Tibial nerve (tissue), 4 donors: ENCODE results near the gene LAGE3. TPM values are rescaled to one million over a fixed set of nuclear protein-coding genes. Genes with fewer than 3 reads are reported as not detected.

Experiments
- DNase-seq, 2 donors: peaks; one replicate each; pipeline ENCODE4 v3.0.0-alpha.2; 2019; ENCODE audit warnings: low spot score in 2 of 2
- H3K27ac ChIP-seq, 4 donors: fragments of 200-600 bp; sonication (generic) in 3 of 4; one replicate each; pipeline ENCODE4 v1.5.1; 2017 to 2019; ENCODE audit warnings: mild to moderate bottlenecking in 1 of 4
- H3K27me3 ChIP-seq, 2 donors: fragments of 200-600 bp; sonication (generic) in 1 of 2; one replicate each; pipeline versions ENCODE4 v1.5.1 to v1.6.0; 2017 to 2019
- H3K36me3 ChIP-seq, 3 donors: fragments of 200-600 bp; sonication (generic); one replicate each; pipeline ENCODE4 v1.5.1; 2018 to 2019
- H3K4me1 ChIP-seq, 4 donors: fragments of 200-600 bp; sonication (generic) in 3 of 4; one replicate each; pipeline ENCODE4 v1.5.1; 2017 to 2019
- H3K4me3 ChIP-seq, 4 donors: fragments of 200-600 bp; sonication (generic) in 3 of 4; one replicate each; pipeline ENCODE4 v1.5.1; 2017 to 2019; ENCODE audit warnings: mild to moderate bottlenecking in 1 of 4, moderate library complexity in 1 of 4
- H3K9me3 ChIP-seq, 4 donors: fragments of 200-600 bp; sonication (generic) in 3 of 4; one replicate each; pipeline ENCODE4 v1.5.1; 2017 to 2019
- EP300 ChIP-seq, 2 donors: sonication (generic); formaldehyde crosslinking; IDR thresholded peaks; one replicate each; pipeline ENCODE4 v1.6.1; 2017; ENCODE audit warnings: antibody characterized with exemption in 2 of 2, mild to moderate bottlenecking in 1 of 2
- POLR2A ChIP-seq, 2 donors: fragments of 450-650 bp; IDR thresholded peaks; one replicate each; pipeline ENCODE4 v1.6.1; 2017; ENCODE audit warnings: antibody characterized with exemption in 2 of 2, mild to moderate bottlenecking in 2 of 2, moderate library complexity in 2 of 2
- WGBS, 2 donors: methylation state at CpG; one replicate each; pipeline ENCODE4 v1.1.5; 2018; 5-methylcytosine and 5-hydroxymethylcytosine counted together
- total RNA-seq, 4 donors: library from RNA; depleted of rRNA; stranded (reverse); fragments of >200 nt; gene quantifications; one replicate each; pipeline ENCODE4 v1.1.0, GENCODE V29; 2016
- TF ChIP-seq, protein P1 (sequence below), 5 experiments: fragments of 200-600 bp in 3 of 5; fragments of 450-650 bp in 2 of 5; sonication (generic) in 3 of 5; IDR thresholded peaks; one replicate each; pipeline ENCODE4 v1.5.1; 2016 to 2019; ENCODE audit warnings: antibody characterized with exemption in 5 of 5, mild to moderate bottlenecking in 3 of 5, moderate library complexity in 2 of 5

LAGE3 gene
- total RNA-seq, 4 donors from 2014 or later: 18.8 to 46.5 (median 35.0) TPM

GRCh38 chrX:154434394-154435168 lies 44.5 kb downstream of the LAGE3 start:
- Histone ChIP-seq H3K4me1 (peaks cover 0 to 31% (median 0%) of the 10 kb centered on the region in 4 donors), H3K36me3 (peaks cover 0 to 40% (median 0%) of the 10 kb centered on the region in 3 donors), H3K27ac (no peak overlapping the region), H3K9me3 (no peaks in the 10 kb centered on the region), H3K4me3 (no peak overlapping the region), H3K27me3 (no peaks in the 10 kb centered on the region)
- 79 to 91% methylated on average over 4 to 7 of the region's 7 CpGs for WGBS, 2 donors
- no peak for TF ChIP-seq EP300 (IDR thresholded peaks at IDR 0.05)
- TF ChIP-seq, protein P1, sequence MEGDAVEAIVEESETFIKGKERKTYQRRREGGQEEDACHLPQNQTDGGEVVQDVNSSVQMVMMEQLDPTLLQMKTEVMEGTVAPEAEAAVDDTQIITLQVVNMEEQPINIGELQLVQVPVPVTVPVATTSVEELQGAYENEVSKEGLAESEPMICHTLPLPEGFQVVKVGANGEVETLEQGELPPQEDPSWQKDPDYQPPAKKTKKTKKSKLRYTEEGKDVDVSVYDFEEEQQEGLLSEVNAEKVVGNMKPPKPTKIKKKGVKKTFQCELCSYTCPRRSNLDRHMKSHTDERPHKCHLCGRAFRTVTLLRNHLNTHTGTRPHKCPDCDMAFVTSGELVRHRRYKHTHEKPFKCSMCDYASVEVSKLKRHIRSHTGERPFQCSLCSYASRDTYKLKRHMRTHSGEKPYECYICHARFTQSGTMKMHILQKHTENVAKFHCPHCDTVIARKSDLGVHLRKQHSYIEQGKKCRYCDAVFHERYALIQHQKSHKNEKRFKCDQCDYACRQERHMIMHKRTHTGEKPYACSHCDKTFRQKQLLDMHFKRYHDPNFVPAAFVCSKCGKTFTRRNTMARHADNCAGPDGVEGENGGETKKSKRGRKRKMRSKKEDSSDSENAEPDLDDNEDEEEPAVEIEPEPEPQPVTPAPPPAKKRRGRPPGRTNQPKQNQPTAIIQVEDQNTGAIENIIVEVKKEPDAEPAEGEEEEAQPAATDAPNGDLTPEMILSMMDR (IDR thresholded peaks at IDR 0.05): no peak
- no peak for TF ChIP-seq POLR2A (IDR thresholded peaks at IDR 0.05)
- DNase-seq: no peak

DNA sequence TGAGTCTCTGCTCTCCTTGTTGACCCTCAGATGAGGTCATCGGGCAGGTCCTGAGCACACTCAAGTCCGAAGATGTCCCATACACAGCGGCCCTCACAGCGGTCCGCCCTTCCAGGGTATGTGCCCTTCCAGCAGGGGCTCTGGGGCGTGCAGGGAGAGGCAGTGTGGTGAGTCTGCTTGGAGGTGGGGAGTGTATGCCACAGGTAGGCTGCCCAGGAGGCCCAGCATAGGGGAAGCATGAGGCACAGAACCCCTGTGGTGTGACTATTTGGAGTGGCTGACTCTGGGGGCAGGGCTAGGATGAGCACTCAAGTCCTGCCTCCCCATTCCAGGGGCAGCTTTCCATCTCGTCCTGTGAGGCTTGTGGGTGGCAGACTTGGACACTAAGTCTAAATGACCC lies 45.5 kb downstream of the LAGE3 start:
- H3K27me3 ChIP-seq: no peaks in the 10 kb centered on the region
- peaks cover 0 to 40% (median 0%) of the 10 kb centered on the region in 3 donors for H3K36me3 ChIP-seq
- WGBS, 2 donors: 86 to 100% methylated on average over 3 to 7 of the region's 7 CpGs
- H3K4me1 ChIP-seq: peaks cover 0 to 26% (median 0%) of the 10 kb centered on the region in 4 donors
- no peaks in the 10 kb centered on the region for H3K9me3 ChIP-seq
- no peak for DNase-seq
- H3K4me3 ChIP-seq: no peak overlapping the region
- H3K27ac ChIP-seq: no peak overlapping the region
- TF ChIP-seq EP300 (IDR thresholded peaks at IDR 0.05): no peak
- TF ChIP-seq POLR2A (IDR thresholded peaks at IDR 0.05): no peak
- TF ChIP-seq, protein P1 (IDR thresholded peaks at IDR 0.05): no peak

GRCh38 chrX:154432210-154432609 lies 46.9 kb downstream of the LAGE3 start:
- H3K27ac ChIP-seq: peak overlapping the region in 1 of 4 donors; percentile 33
- peaks cover 0 to 24% (median 0%) of the 10 kb centered on the region in 4 donors for H3K4me1 ChIP-seq
- H3K4me3 ChIP-seq: no peak overlapping the region
- no peak for DNase-seq
- H3K27me3 ChIP-seq: no peaks in the 10 kb centered on the region
- TF ChIP-seq EP300 (IDR thresholded peaks at IDR 0.05) (no peak), POLR2A (IDR thresholded peaks at IDR 0.05) (no peak)
- TF ChIP-seq, protein P1 (IDR thresholded peaks at IDR 0.05): no peak
- H3K9me3 ChIP-seq: no peaks in the 10 kb centered on the region
- 92 to 100% methylated on average over 2 to 4 of the region's 8 CpGs for WGBS, 2 donors
- peaks cover 0 to 40% (median 0%) of the 10 kb centered on the region in 3 donors for H3K36me3 ChIP-seq

DNA sequence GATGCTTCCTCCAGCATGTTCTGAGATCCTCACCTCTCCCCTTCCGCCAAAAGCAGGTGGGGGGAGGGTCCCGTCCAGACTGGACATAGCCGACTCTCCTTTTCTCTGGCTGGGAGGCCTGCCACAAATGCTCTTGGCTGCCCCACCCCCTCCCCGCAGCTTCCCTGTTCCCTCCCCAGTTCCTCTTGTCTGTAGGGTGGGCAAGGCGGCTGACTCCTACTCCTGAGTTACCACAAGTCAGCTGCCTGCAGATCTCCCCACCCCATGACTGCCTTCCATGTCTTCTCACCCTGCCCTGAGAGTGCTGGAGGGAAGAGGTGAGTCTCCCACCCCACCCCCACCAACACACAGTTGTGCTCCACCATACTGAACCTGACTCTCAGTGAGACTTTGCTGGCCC lies 47.7 kb downstream of the LAGE3 start:
- H3K4me3 ChIP-seq: no peak overlapping the region
- H3K27me3 ChIP-seq: no peaks in the 10 kb centered on the region
- TF ChIP-seq EP300 (IDR thresholded peaks at IDR 0.05): no peak
- TF ChIP-seq, protein P1 (IDR thresholded peaks at IDR 0.05): no peak
- no peak for TF ChIP-seq POLR2A (IDR thresholded peaks at IDR 0.05)
- H3K4me1 ChIP-seq: peaks cover 0 to 26% (median 0%) of the 10 kb centered on the region in 4 donors
- DNase-seq: no peak
- H3K27ac ChIP-seq: peak overlapping the region in 1 of 4 donors; percentile 59
- WGBS, 2 donors: 64% methylated on average over 5 of the region's 5 CpGs
- peaks cover 0 to 40% (median 0%) of the 10 kb centered on the region in 3 donors for H3K36me3 ChIP-seq
- no peaks in the 10 kb centered on the region for H3K9me3 ChIP-seq

- Histone ChIP-seq H3K4me1 (peaks cover 0 to 23% (median 0%) of the 10 kb centered on the region in 4 donors), H3K36me3 (peaks cover 0 to 40% (median 0%) of the 10 kb centered on the region in 3 donors), H3K27me3 (no peaks in the 10 kb centered on the region), H3K27ac (peak overlapping the region in 2 of 4 donors; percentile 59), H3K4me3 (no peak overlapping the region), H3K9me3 (no peaks in the 10 kb centered on the region)
- no peak for DNase-seq
- 57 to 61% methylated on average over 7 of the region's 7 CpGs for WGBS, 2 donors
- TF ChIP-seq, protein P1 (IDR thresholded peaks at IDR 0.05): no peak
- TF ChIP-seq POLR2A (IDR thresholded peaks at IDR 0.05): no peak
- no peak for TF ChIP-seq EP300 (IDR thresholded peaks at IDR 0.05)
Observed at GRCh38 chrX:154430916-154431315, 48.2 kb downstream of the LAGE3 start.
